ENCODE measurements around the gene DPEP2.
A peak's percentile ranks its signal among the peaks of the same experiment; 100 is the strongest.

DNA sequence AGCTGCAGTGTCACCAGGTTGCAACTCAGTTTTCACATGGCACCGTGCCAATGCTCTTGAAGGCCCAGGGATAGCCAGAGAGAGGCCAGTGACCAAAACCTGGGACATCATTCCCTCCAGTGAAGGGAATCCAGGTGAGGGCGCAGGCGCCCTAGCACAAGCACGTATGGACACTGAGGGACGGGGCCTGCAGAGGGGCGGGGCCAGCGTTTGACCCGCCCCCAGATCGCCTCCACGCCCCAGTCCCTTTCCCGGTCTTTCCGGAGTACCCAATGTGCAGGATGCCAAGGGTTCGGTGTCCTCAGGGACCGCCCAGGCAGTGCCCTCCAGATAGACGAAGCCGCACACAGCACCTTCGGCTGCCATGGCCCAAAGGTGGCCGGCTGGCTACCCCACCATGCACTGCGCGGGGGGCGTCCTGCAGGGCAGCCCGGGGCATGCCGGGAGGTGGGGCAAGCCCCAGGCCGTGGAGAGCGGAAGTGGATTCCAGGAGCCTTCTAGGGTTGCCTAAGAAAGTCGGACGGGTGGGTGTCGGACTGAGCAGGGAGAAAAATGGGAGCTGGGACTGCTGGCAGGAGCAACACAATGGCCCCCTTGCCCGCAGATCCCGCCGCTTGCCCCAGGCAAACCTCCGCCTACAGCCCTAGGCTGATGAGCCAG, 35.5 kb downstream of the DPEP2 start:
- 0 out of 2 replicates have a peak, but pooled peaks have one; percentile 32 for TF ChIP-seq POLR2AphosphoS5 (IDR thresholded peaks at IDR 0.05; ENCODE audit: low read depth)
- peak in 1 of 2 experiments; percentile 69; a peak in 3 of 4 replicates for TF ChIP-seq CTCF (conservative IDR thresholded peaks at IDR 0.05; ENCODE audit: low read depth in 2 of 2)
- TF ChIP-seq, protein P1, sequence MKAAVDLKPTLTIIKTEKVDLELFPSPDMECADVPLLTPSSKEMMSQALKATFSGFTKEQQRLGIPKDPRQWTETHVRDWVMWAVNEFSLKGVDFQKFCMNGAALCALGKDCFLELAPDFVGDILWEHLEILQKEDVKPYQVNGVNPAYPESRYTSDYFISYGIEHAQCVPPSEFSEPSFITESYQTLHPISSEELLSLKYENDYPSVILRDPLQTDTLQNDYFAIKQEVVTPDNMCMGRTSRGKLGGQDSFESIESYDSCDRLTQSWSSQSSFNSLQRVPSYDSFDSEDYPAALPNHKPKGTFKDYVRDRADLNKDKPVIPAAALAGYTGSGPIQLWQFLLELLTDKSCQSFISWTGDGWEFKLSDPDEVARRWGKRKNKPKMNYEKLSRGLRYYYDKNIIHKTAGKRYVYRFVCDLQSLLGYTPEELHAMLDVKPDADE (IDR thresholded peaks at IDR 0.05): no peak
- no peak for TF ChIP-seq CREB1 (CRISPR knock-in tag; IDR thresholded peaks at IDR 0.05; ENCODE audit: low read depth)
- TF ChIP-seq REST (IDR thresholded peaks at IDR 0.05; ENCODE audit: unreplicated experiment): no peak
- TF ChIP-seq JUNB (IDR thresholded peaks at IDR 0.05; ENCODE audit: unreplicated experiment): no peak
- TF ChIP-seq EZH2 (IDR thresholded peaks at IDR 0.05; ENCODE audit: low read depth, unreplicated experiment): no peak

Data from GM23338 (cell line).